Adrenal gland (tissue), 12 donors: ENCODE data around the gene CYRIA. TPM values are rescaled to one million over a fixed set of nuclear protein-coding genes. Genes with fewer than 3 reads are reported as not detected.

Experiments
- DNase-seq, 7 donors: peaks; one replicate each; pipeline ENCODE4 v3.0.0-alpha.2; 2019 to 2020
- H3K27ac ChIP-seq, 5 donors: fragments of 200-600 bp; sonication (generic) in 4 of 5; 1 replicate in 3 of 5; 2 replicates in 2 of 5; pipeline versions ENCODE4 v1.5.1 to v1.8.0; 2016 to 2020; ENCODE audit warnings: mild to moderate bottlenecking in 1 of 5
- H3K27me3 ChIP-seq: fragments of 200-600 bp; 2 replicates; pipeline ENCODE4 v1.8.0; 2021
- H3K36me3 ChIP-seq, 2 donors: fragments of 200-600 bp; replicated peaks in 1 of 2; 1 replicate in 1 of 2; 2 replicates in 1 of 2; pipeline versions ENCODE4 v1.5.1 to v1.8.0; 2018 to 2022
- H3K4me1 ChIP-seq, 2 donors: fragments of 200-600 bp; replicated peaks in 1 of 2; 1 replicate in 1 of 2; 2 replicates in 1 of 2; pipeline versions ENCODE4 v1.5.1 to v1.8.0; 2018 to 2021
- H3K4me3 ChIP-seq, 4 donors: fragments of 200-600 bp; sonication (generic) in 3 of 4; one replicate each; pipeline ENCODE4 v1.5.1; 2016 to 2018
- H3K9me3 ChIP-seq, 3 donors: fragments of 200-600 bp; sonication (generic) in 1 of 3; replicated peaks in 1 of 3; 1 replicate in 2 of 3; 2 replicates in 1 of 3; pipeline versions ENCODE4 v1.5.1 to v1.8.0; 2016 to 2021
- CTCF ChIP-seq, 6 experiments: fragments of 450-650 bp in 4 of 6; fragments of 200-600 bp in 2 of 6; sonication (generic) in 1 of 6; IDR thresholded peaks; 1 replicate in 5 of 6; 2 replicates in 1 of 6; pipeline versions ENCODE4 v1.5.1 to v1.8.0; 2016 to 2021; ENCODE audit warnings: antibody characterized with exemption in 6 of 6, mild to moderate bottlenecking in 2 of 6, moderate library complexity in 1 of 6
- POLR2A ChIP-seq, 2 donors: fragments of 450-650 bp; IDR thresholded peaks; one replicate each; pipeline ENCODE4 v1.6.1; 2017; ENCODE audit warnings: antibody characterized with exemption in 2 of 2, mild to moderate bottlenecking in 2 of 2, moderate library complexity in 1 of 2
- WGBS, 4 donors: extraction: QIAGEN DNeasy Blood & Tissue Kit in 2 of 4; methylation state at CpG; one replicate each; pipeline versions ENCODE4 v1.1.5 to v1.1.7; 2013 to 2017; 5-methylcytosine and 5-hydroxymethylcytosine counted together
- intact Hi-C, 2 donors: fragments of 100-400 bp; cut with DNase I; formaldehyde crosslinking; loops; one replicate each; pipeline versions ENCODE4 v1.14.1 to v1.15.0; 2022 to 2023
- polyA plus RNA-seq, 3 donors: library from polyadenylated mRNA; stranded (reverse); fragments of 200-250 nt in 2 of 3; fragments of 350-450 nt in 1 of 3; fragmentation: Illumina TruSeq in 1 of 3; extraction: RNeasy Lipid Tissue Mini Kit (QIAGEN cat#74804) in 1 of 3; gene quantifications; one replicate each; pipeline ENCODE4 v1.2.3, GENCODE V29; 2013 to 2014
- total RNA-seq, 9 donors: library from RNA; depleted of rRNA in 4 of 9; stranded (reverse); fragments of >200 nt in 4 of 9; fragments of 120-200 nt in 1 of 9; fragmentation: NEBNext Ultra II Directional in 1 of 9; extraction: Animal tissue kit (Norgen Biotek cat#: 25700) in 1 of 9; gene quantifications; one replicate each; pipeline versions ENCODE4 v1.1.0 to v1.2.4, GENCODE V29; 2013 to 2023
- donor health status: healthy with polysubstance abuse.
- donor health status: Bipolar disorder and iron deficiency.
- donor health status: DM: yes; HTN: yes; CAD: no.
- donor health status: DM: no; HTN: no; CAD: no.
- donor health status: DM: no; HTN: no; CAD: no.
- donor health status: DM: yes; HTN: yes; CAD: no.

Gene CYRIA
- total and polyA plus RNA-seq, 12 donors: 2.4 to 31.0 (median 17.9) TPM

- TF ChIP-seq CTCF (IDR thresholded peaks at IDR 0.05) (no peak), POLR2A (IDR thresholded peaks at IDR 0.05) (no peak)
- no peak for DNase-seq
- intact Hi-C loops: no loop called here
- 65 to 74% (median 69%) methylated on average over 4 to 5 of the region's 5 CpGs for WGBS, 4 donors
- Histone ChIP-seq H3K36me3 (no peaks in the 10 kb centered on the region), H3K9me3 (no peaks in the 10 kb centered on the region), H3K27ac (peak overlapping the region in 2 of 5 donors; percentile 36 to 68), H3K4me3 (no peak overlapping the region), H3K4me1 (peaks cover 44 to 85% of the 10 kb centered on the region in 2 donors), H3K27me3 (no peaks in the 10 kb centered on the region)
Observed at GRCh38 chr2:16660114-16660513, 5.5 kb downstream of the CYRIA start.

- Histone ChIP-seq H3K27me3 (no peaks in the 10 kb centered on the region), H3K4me3 (no peak overlapping the region), H3K4me1 (peaks cover 37 to 79% of the 10 kb centered on the region in 2 donors), H3K36me3 (no peaks in the 10 kb centered on the region), H3K9me3 (no peaks in the 10 kb centered on the region), H3K27ac (peak overlapping the region in 4 of 5 donors; percentile 14 to 83 (median 70))
- TF ChIP-seq CTCF (IDR thresholded peaks at IDR 0.05): no peak
- no peak for TF ChIP-seq POLR2A (IDR thresholded peaks at IDR 0.05)
- WGBS, 4 donors: 41 to 51% (median 48%) methylated on average over 3 of the region's 3 CpGs
- intact Hi-C loops: no loop called here
- DNase-seq: no peak
Observed at GRCh38 chr2:16658076-16658739, 7.4 kb downstream of the CYRIA start.

- Histone ChIP-seq H3K4me1 (peaks cover 42 to 79% of the 10 kb centered on the region in 2 donors), H3K4me3 (no peak overlapping the region), H3K27ac (peak overlapping the region in 4 of 5 donors; percentile 58 to 83 (median 76)), H3K9me3 (no peaks in the 10 kb centered on the region), H3K27me3 (no peaks in the 10 kb centered on the region), H3K36me3 (no peaks in the 10 kb centered on the region)
- 35 to 58% (median 39%) methylated on average over 1 of the region's 1 CpG for WGBS, 4 donors
- intact Hi-C loops: no loop called here
- no peak for DNase-seq
- TF ChIP-seq CTCF (IDR thresholded peaks at IDR 0.05) (no peak), POLR2A (IDR thresholded peaks at IDR 0.05) (no peak)
Observed at GRCh38 chr2:16657671-16658070, 8.0 kb downstream of the CYRIA start.

GRCh38 chr2:16656784-16657391 is 8.7 kb downstream of the CYRIA start:
- H3K27me3 ChIP-seq: no peaks in the 10 kb centered on the region
- DNase-seq: peak; percentile 54 to 81 (median 72)
- H3K36me3 ChIP-seq: no peaks in the 10 kb centered on the region
- peaks cover 35 to 79% of the 10 kb centered on the region in 2 donors for H3K4me1 ChIP-seq
- WGBS, 4 donors: 36 to 50% (median 47%) methylated on average over 8 of the region's 8 CpGs
- peak overlapping the region in 4 of 5 donors; percentile 58 to 87 (median 76) for H3K27ac ChIP-seq
- H3K4me3 ChIP-seq: no peak overlapping the region
- H3K9me3 ChIP-seq: no peaks in the 10 kb centered on the region
- TF ChIP-seq CTCF (IDR thresholded peaks at IDR 0.05) (no peak), POLR2A (IDR thresholded peaks at IDR 0.05) (peak in 1 of 2 donors; percentile 19)
- intact Hi-C loops: no loop called here
